Activated CD8-positive, alpha-beta T cell treated with anti-CD3 and anti-CD28 coated beads for 36 hours (primary cell): ENCODE data around the gene CILP2. TPM values are rescaled to one million over a fixed set of nuclear protein-coding genes. Genes with fewer than 3 reads are reported as not detected.

Experiments
- ATAC-seq: fragments of 200-7000 bp; cut with Tn5 transposase; one replicate; pipeline ENCODE4 v1.10.0; 2021; ENCODE audit warnings: mild to moderate bottlenecking, moderate library complexity
- CTCF ChIA-PET: fragments of 350-600 bp; sonication (Branson Sonifier 250); formaldehyde crosslinking; loops from one replicate; lab custom pipeline; 2021; ENCODE audit warnings: antibody characterized with exemption; lab: Charles Lee
- POLR2A ChIA-PET: fragments of 350-600 bp; sonication (Branson Sonifier 250); formaldehyde crosslinking; loops from one replicate; lab custom pipeline; 2021; ENCODE audit warnings: antibody characterized with exemption; lab: Charles Lee
- DNase-seq: peaks from one replicate; pipeline ENCODE4 v3.0.0-alpha.2; 2020
- H3K27ac Mint-ChIP-seq: one replicate; pipeline ENCODE4 v1.8.0; 2021; ENCODE audit warnings: mild to moderate bottlenecking, mixed read lengths
- H3K27me3 Mint-ChIP-seq: one replicate; pipeline ENCODE4 v1.8.0; 2021; ENCODE audit warnings: mixed read lengths
- H3K36me3 Mint-ChIP-seq: one replicate; pipeline ENCODE4 v1.8.0; 2021; ENCODE audit warnings: low read depth, mixed read lengths
- H3K4me1 Mint-ChIP-seq: one replicate; pipeline ENCODE4 v1.8.0; 2021; ENCODE audit warnings: low read depth, mixed read lengths
- H3K4me3 Mint-ChIP-seq: one replicate; pipeline ENCODE4 v1.8.0; 2021; ENCODE audit warnings: mild to moderate bottlenecking, moderate library complexity, mixed read lengths
- H3K9me3 Mint-ChIP-seq: one replicate; pipeline ENCODE4 v1.8.0; 2021; ENCODE audit warnings: mixed read lengths
- CTCF ChIP-seq: fragments of 200-600 bp; IDR thresholded peaks from one replicate; pipeline ENCODE4 v1.8.0; 2022; ENCODE audit warnings: antibody characterized with exemption, mild to moderate bottlenecking
- intact Hi-C: fragments of 100-400 bp; cut with micrococcal nuclease; formaldehyde crosslinking; loops from one replicate; pipeline ENCODE4 v1.10.0; 2022
- total RNA-seq, 2 experiments: library from RNA; stranded (reverse); gene quantifications; one replicate each; pipeline ENCODE4 v1.2.3, GENCODE V29; 2021

Gene CILP2
- total RNA-seq, 2 experiments from 2014 or later, result 0.31 to 0.32 TPM

- ChIA-PET POLR2A (no interaction called here), CTCF (interaction anchor here (0.8 to 2.4 kb wide), 6 partner anchors 8 to 89 kb away, joined by 3 to 10 read pairs (median 4); partner anchors contain the start of gene GMIP)
- TF ChIP-seq CTCF, result no peak
- intact Hi-C loops, result no loop called here
- Mint-ChIP-seq H3K27me3 (no peaks in the 10 kb centered on the region), H3K27ac (no peak overlapping the region), H3K9me3 (no peaks in the 10 kb centered on the region), H3K36me3 (peaks cover 13% of the 10 kb centered on the region), H3K4me1 (no peaks in the 10 kb centered on the region), H3K4me3 (no peak overlapping the region)
- DNase-seq (no peak), ATAC-seq (no peak)
Observed at GRCh38 chr19:19561946-19562664, 24.0 kb downstream of the CILP2 start.

DNA sequence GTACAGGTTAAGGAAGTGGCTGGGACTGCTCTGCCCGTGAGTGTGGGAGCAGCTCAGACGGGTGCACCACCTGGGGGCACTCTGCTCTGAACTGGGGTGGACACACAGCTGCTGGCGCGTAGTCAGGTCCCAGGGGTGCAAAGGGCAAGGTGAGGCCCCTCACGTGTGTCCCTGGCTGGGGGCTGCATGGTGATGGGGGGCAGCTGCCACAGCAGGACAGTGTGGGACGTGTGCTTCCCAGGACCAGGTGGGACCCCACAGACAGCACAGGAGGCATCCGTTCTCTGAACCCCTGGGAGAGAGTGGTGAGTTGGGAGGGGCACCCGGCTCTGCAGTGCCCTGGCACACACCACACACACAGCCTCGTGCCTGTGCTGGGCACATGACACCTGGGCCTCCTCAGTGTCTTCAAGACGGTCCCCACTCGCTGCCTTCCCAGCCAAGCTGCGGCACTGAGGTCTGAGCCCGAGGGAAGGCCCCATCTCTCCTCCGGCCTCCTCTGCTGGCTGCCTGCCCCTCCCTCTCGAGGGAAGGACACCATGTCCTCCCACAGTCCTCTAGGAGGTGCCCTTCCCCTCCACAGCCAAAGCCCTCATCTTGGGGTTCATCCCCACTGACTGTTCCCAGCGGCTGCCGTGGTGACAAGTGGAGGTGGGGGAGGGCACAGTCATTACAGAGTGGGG is 24.7 kb downstream of the CILP2 start:
- ChIA-PET CTCF (interaction anchor here (0.8 to 2.2 kb wide), 4 partner anchors 9 to 81 kb away, joined by 3 to 10 read pairs (median 3); partner anchors contain the start of gene GMIP), POLR2A (no interaction called here)
- no peaks in the 10 kb centered on the region for H3K9me3 Mint-ChIP-seq
- no peak for TF ChIP-seq CTCF
- intact Hi-C loops, result no loop called here
- DNase-seq (peak; percentile 46), ATAC-seq (peak; percentile 84)
- no peak overlapping the region for H3K27ac Mint-ChIP-seq
- H3K27me3 Mint-ChIP-seq, result no peaks in the 10 kb centered on the region
- H3K36me3 Mint-ChIP-seq, result peaks cover 16% of the 10 kb centered on the region
- H3K4me1 Mint-ChIP-seq, result no peaks in the 10 kb centered on the region
- H3K4me3 Mint-ChIP-seq, result no peak overlapping the region

GRCh38 chr19:19563348-19563848 is 25.3 kb downstream of the CILP2 start:
- Mint-ChIP-seq H3K36me3 (peaks cover 17% of the 10 kb centered on the region), H3K27ac (no peak overlapping the region)
- ATAC-seq, result no peak

GRCh38 chr19:19566306-19566705 is 28.2 kb downstream of the CILP2 start:
- H3K27ac Mint-ChIP-seq, result no peak overlapping the region
- intact Hi-C loops, result no loop called here
- no peaks in the 10 kb centered on the region for H3K9me3 Mint-ChIP-seq
- peaks cover 28% of the 10 kb centered on the region for H3K36me3 Mint-ChIP-seq
- no peak for DNase-seq
- H3K4me3 Mint-ChIP-seq, result no peak overlapping the region
- ChIA-PET POLR2A (no interaction called here), CTCF (interaction anchor here (1.3 to 2.6 kb wide), 2 partner anchors 11 to 78 kb away, joined by 3 to 17 read pairs; no protein-coding TSS in a partner anchor)
- H3K27me3 Mint-ChIP-seq, result no peaks in the 10 kb centered on the region
- ATAC-seq, result no peak
- TF ChIP-seq CTCF, result no peak
- peaks cover 4% of the 10 kb centered on the region for H3K4me1 Mint-ChIP-seq

More at GRCh38 chr19:19563348-19563848, 25.3 kb downstream of the CILP2 start:
- no peak overlapping the region for H3K4me3 Mint-ChIP-seq
- H3K9me3 Mint-ChIP-seq, result no peaks in the 10 kb centered on the region
- intact Hi-C loops, result no loop called here
- CTCF ChIA-PET, result interaction anchor here (1.2 to 2.2 kb wide), 2 partner anchors 10 to 11 kb away, joined by 3 to 10 read pairs; no protein-coding TSS in a partner anchor
- no peak for TF ChIP-seq CTCF
- no peaks in the 10 kb centered on the region for H3K4me1 Mint-ChIP-seq
- H3K27me3 Mint-ChIP-seq, result no peaks in the 10 kb centered on the region
- no peak for DNase-seq
- POLR2A ChIA-PET, result no interaction called here
